SK-N-SH (cell line): ENCODE results near the gene RPS19. TPM values are rescaled to one million over a fixed set of nuclear protein-coding genes. Genes with fewer than 3 reads are reported as not detected.
A peak's percentile ranks its signal among the peaks of the same experiment; 100 is the strongest.

Experiments used
- CTCF ChIA-PET: fragments of 300-600, 350-600 bp; formaldehyde crosslinking; extraction: SDS; loops from one replicate; lab custom pipeline; 2021; lab: Yijun Ruan, JAX
- POLR2A ChIA-PET: fragments of 350-600 bp; sonication (Branson Sonifier 250); formaldehyde crosslinking; extraction: SDS; loops from one replicate; lab custom pipeline; 2020; ENCODE audit warnings: antibody characterized with exemption, inconsistent platforms; lab: Yijun Ruan, JAX
- DNase-seq: peaks from one replicate; pipeline ENCODE4 v3.0.0; 2012
- H2AFZ ChIP-seq: fragments of 200-600 bp; sonication (generic); 2 replicates; pipeline ENCODE4 v1.8.1; 2016; ENCODE audit warnings: antibody characterized with exemption, mild to moderate bottlenecking, low read depth
- H3F3A ChIP-seq: fragments of 200-600 bp; sonication (generic); replicated peaks from 2 replicates; pipeline ENCODE3; 2016; ENCODE audit warnings: antibody characterized with exemption, mild to moderate bottlenecking; ENCODE audit not compliant: insufficient read depth
- H3K27ac ChIP-seq, 2 experiments: fragments of 200-500 bp in 1 of 2; fragments of 200-600 bp in 1 of 2; sonication (Bioruptor generic) in 1 of 2; sonication (generic), shearing (Covaris generic) in 1 of 2; 2 replicates each; pipeline versions ENCODE4 v1.5.1 to v1.6.1; 2014 to 2016; ENCODE audit warnings: low read depth in 2 of 2, inconsistent platforms in 1 of 2, low read length in 1 of 2, mild to moderate bottlenecking in 1 of 2, mixed read lengths in 1 of 2
- H3K27me3 ChIP-seq: fragments of 200-600 bp; sonication (generic), shearing (Covaris generic); 2 replicates; pipeline ENCODE4 v1.6.1; 2016; ENCODE audit warnings: mixed run types; ENCODE audit not compliant: insufficient read depth
- H3K36me3 ChIP-seq, 2 experiments: fragments of 200-500 bp in 1 of 2; fragments of 200-600 bp in 1 of 2; sonication (Bioruptor generic) in 1 of 2; sonication (generic) in 1 of 2; replicated peaks in 1 of 2; 2 replicates each; pipeline versions ENCODE3 to v1.5.1; 2014 to 2016; ENCODE audit warnings: low read length in 1 of 2, mild to moderate bottlenecking in 1 of 2; ENCODE audit not compliant: insufficient read depth in 2 of 2, control insufficient read depth in 1 of 2
- H3K4me1 ChIP-seq, 2 experiments: fragments of 200-500 bp in 1 of 2; fragments of 200-600 bp in 1 of 2; sonication (Bioruptor generic) in 1 of 2; sonication (generic), shearing (Covaris generic) in 1 of 2; 2 replicates each; pipeline versions ENCODE4 v1.5.1 to v1.6.1; 2014 to 2016; ENCODE audit warnings: low read depth in 1 of 2, low read length in 1 of 2, mixed run types in 1 of 2; ENCODE audit not compliant: insufficient read depth in 2 of 2, control insufficient read depth in 1 of 2
- H3K4me2 ChIP-seq: fragments of 200-600 bp; sonication (generic), shearing (Covaris generic); 2 replicates; pipeline ENCODE4 v1.6.1; 2017; ENCODE audit warnings: mixed run types
- H3K4me3 ChIP-seq, 2 experiments: fragments of 200-500 bp in 1 of 2; fragments of 200-600 bp in 1 of 2; sonication (Bioruptor generic) in 1 of 2; sonication (generic), shearing (Covaris generic) in 1 of 2; 2 replicates each; pipeline versions ENCODE4 v1.5.1 to v1.8.1; 2014 to 2016; ENCODE audit warnings: low read depth in 2 of 2, inconsistent platforms in 1 of 2, low read length in 1 of 2, mild to moderate bottlenecking in 1 of 2, mixed read lengths in 1 of 2, moderate library complexity in 1 of 2
- H3K79me2 ChIP-seq: fragments of 200-600 bp; sonication (generic); 2 replicates; pipeline ENCODE4 v1.8.1; 2017; ENCODE audit warnings: mild to moderate bottlenecking; ENCODE audit not compliant: insufficient read depth
- H3K9ac ChIP-seq: fragments of 200-600 bp; sonication (generic); 2 replicates; pipeline ENCODE4 v1.6.1; 2017; ENCODE audit warnings: mixed run types
- H3K9me2 ChIP-seq: fragments of 200-600 bp; sonication (generic); 2 replicates; pipeline ENCODE4 v1.6.1; 2017; ENCODE audit warnings: mixed run types
- H3K9me3 ChIP-seq: fragments of 200-600 bp; sonication (generic); 2 replicates; pipeline ENCODE4 v1.6.1; 2017; ENCODE audit warnings: mixed run types, mild to moderate bottlenecking, moderate library complexity
- H4K20me1 ChIP-seq: fragments of 200-600 bp; sonication (generic); 2 replicates; pipeline ENCODE4 v1.6.1; 2017; ENCODE audit warnings: mild to moderate bottlenecking, mixed run types; ENCODE audit not compliant: insufficient read depth
- ELF1 ChIP-seq: IDR thresholded peaks from 2 replicates; pipeline ENCODE4 v1.4.0; 2012
- FOXM1 ChIP-seq: IDR thresholded peaks from 2 replicates; pipeline ENCODE4 v1.4.0; 2012; ENCODE audit warnings: low read depth, mild to moderate bottlenecking
- GABPA ChIP-seq: IDR thresholded peaks from 2 replicates; pipeline ENCODE4 v1.4.0; 2012; ENCODE audit warnings: low read depth, mild to moderate bottlenecking
- POLR2AphosphoS5 ChIP-seq: IDR thresholded peaks from 2 replicates; pipeline ENCODE4 v1.6.1; 2012; ENCODE audit warnings: low read depth, low read length
- YY1 ChIP-seq: IDR thresholded peaks from 2 replicates; pipeline ENCODE4 v1.4.0; 2012; ENCODE audit warnings: low read depth, mild to moderate bottlenecking
- WGBS: methylation state at CpG from one replicate; pipeline ENCODE4 v1.1.6; 2017; ENCODE audit warnings: low lambda C conversion rate; 5-methylcytosine and 5-hydroxymethylcytosine counted together
- polyA plus RNA-seq, 3 experiments: library from polyadenylated mRNA; depleted of rRNA; stranded (reverse); fragments of >200 nt; gene quantifications; 2 replicates each; pipeline ENCODE4 v1.2.3, GENCODE V29; 2012
- TF ChIP-seq, protein P1 (sequence below): IDR thresholded peaks from 2 replicates; pipeline ENCODE4 v1.4.0; 2012; ENCODE audit warnings: low read depth

RPS19 gene
- polyA plus RNA-seq, 1 of the 3 experiments (the other 2 are of a cell fraction): 2,819 TPM

DNA sequence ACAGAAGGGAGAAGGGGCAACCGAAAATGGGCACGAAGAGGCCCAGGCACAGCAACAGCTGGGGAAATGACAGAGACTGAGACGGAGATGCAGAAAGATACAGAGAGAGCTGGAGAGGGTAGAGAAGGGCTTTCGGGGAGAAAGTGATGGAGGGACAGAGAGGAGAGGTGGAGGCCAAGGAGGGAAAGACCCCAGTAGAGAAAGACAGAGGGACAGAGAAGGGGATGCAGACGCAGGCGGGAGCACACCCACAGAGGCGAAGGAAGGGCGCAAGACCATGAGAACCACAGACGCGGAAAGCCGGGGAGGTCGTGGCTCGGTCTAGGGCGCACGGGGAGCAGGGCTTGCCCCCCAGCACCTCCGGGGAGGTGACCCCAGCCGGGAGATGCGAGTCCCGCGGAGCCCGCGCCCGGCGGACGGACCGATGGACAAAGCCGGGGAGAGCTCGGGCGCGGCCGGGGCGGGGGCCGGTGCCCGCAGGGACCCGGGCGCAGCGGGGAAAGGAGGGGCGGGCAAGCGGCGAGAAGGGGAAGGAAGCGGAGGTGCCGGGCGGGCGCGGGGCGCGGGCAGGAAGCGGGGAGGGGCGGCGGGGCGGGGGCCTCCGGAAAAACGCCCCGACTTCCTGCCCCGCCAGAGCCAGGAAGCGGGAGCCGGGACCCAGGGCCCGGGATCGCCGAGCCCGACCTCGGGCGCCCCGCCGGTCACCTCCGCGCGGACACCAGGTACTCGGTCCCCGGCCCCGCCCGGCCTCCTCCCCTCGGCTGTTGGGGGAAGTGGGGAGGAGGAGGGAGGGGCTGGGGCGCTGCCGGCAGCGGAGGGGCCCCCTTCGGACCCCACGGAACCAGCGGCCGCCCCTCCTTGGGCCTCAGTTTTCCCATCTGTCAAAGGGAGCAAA lies 22.8 kb downstream of the RPS19 start, which contains the start of gene ARHGEF1:
Gene ARHGEF1, plus strand, starts transcription at position 617 of the 895 bp plus-strand sequence. CDS start 4,899 bp downstream, outside the sequence.
- ChIA-PET POLR2A (interaction anchor here (1.2 kb wide), 1 partner anchor 9 kb away, joined by 4 read pairs; no protein-coding TSS in a partner anchor), CTCF (interaction anchor here (0.7 to 3.6 kb wide), 6 partner anchors 9 to 75 kb away, joined by 3 to 12 read pairs (median 5); partner anchors contain the start of gene RPS19)
- TF ChIP-seq ELF1: peak; percentile 51; the same call in 1 of the 2 replicates
- TF ChIP-seq POLR2AphosphoS5: 0 out of 2 replicates have a peak, but pooled peaks have one; percentile 19
- no peak for TF ChIP-seq FOXM1
- TF ChIP-seq GABPA: peak; percentile 69
- Histone ChIP-seq H3K4me2 (peak within 1 kb of the TSS; percentile 91), H4K20me1 (peaks cover 29% of the 10 kb centered on the region), H3K9me2 (no peaks in the 10 kb centered on the region), H3K9ac (peak within 1 kb of the TSS; percentile 85), H3K27me3 (no peaks in the 10 kb centered on the region), H3K4me1 (peaks cover 11 to 16% of the 10 kb centered on the region in 2 experiments; a peak in 3 of 4 replicates), H3F3A (peaks cover 13% of the 10 kb centered on the region), H3K79me2 (peaks cover 35% of the 10 kb centered on the region), H3K27ac (peak within 1 kb of the TSS; percentile 6 to 51; a peak in 3 of 4 replicates), H3K4me3 (peak within 1 kb of the TSS; percentile 74 to 87), H3K9me3 (no peaks in the 10 kb centered on the region; the same call in 1 of the 2 replicates), H2AFZ (peak within 1 kb of the TSS; percentile 77), H3K36me3 (peaks cover 0 to 10% of the 10 kb centered on the region in 2 experiments)
- peak; percentile 89 for DNase-seq
- 42% methylated on average over 15 of the region's 80 CpGs for WGBS

DNA sequence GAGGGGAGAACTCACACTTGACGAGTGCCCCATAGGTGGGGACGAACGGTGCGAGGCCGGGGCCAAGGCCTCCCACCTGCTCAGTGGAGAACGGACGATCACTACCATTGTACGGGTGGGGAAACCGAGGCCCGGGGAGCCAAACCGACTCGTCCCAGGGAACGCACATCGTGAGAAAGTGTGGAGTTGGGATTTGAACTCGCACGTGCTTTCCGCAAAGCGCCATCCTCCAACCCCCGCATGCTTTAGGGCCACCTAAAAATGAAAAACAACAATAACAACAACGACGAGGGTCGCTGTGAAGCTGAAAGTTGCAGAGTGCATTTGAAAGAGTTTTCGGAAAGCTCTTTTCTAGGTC lies 23.4 kb downstream of the RPS19 start:
- Histone ChIP-seq H3K27ac (peak overlapping the region; percentile 6 to 40; a peak in 2 of 4 replicates), H3K27me3 (no peaks in the 10 kb centered on the region), H3K4me1 (peaks cover 11 to 16% of the 10 kb centered on the region in 2 experiments; a peak in 3 of 4 replicates), H3K4me3 (peak overlapping the region; percentile 74 to 87), H4K20me1 (peaks cover 33% of the 10 kb centered on the region), H3K9me2 (no peaks in the 10 kb centered on the region), H3K36me3 (peaks cover 0 to 10% of the 10 kb centered on the region in 2 experiments), H3K79me2 (peaks cover 36% of the 10 kb centered on the region), H2AFZ (peak overlapping the region; percentile 77; the same call in 1 of the 2 replicates), H3F3A (peaks cover 13% of the 10 kb centered on the region), H3K4me2 (peak overlapping the region; percentile 91), H3K9me3 (no peaks in the 10 kb centered on the region; the same call in 1 of the 2 replicates), H3K9ac (peak overlapping the region; percentile 85)
- CTCF ChIA-PET: interaction anchor here (0.7 to 3.6 kb wide), 5 partner anchors 10 to 69 kb away, joined by 3 to 12 read pairs (median 5); partner anchors contain the start of gene RPS19
- no peak for DNase-seq
- TF ChIP-seq, protein P1, sequence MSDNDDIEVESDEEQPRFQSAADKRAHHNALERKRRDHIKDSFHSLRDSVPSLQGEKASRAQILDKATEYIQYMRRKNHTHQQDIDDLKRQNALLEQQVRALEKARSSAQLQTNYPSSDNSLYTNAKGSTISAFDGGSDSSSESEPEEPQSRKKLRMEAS: peak; percentile 58; the same call in 1 of the 2 replicates
- no peak for TF ChIP-seq FOXM1
- TF ChIP-seq YY1: no peak
- WGBS: under 1% methylated on average over 20 of the region's 23 CpGs
- POLR2A ChIA-PET: interaction anchor here (1.2 kb wide), 1 partner anchor 24 kb away, joined by 7 read pairs; the partner anchor contains the start of gene RPS19
